Psoas muscle (tissue), 8 donors: Measurements from ENCODE around the gene SCUBE1. TPM values are rescaled to one million over a fixed set of nuclear protein-coding genes. Genes with fewer than 3 reads are reported as not detected.

Experiments
- ATAC-seq, 4 donors: fragments of 200-7000 bp; cut with Tn5 transposase; one replicate each; pipeline ENCODE4 v1.9.1; 2020; ENCODE audit warnings: moderate library complexity in 3 of 4, mild to moderate bottlenecking in 2 of 4
- DNase-seq, 2 donors: peaks; one replicate each; pipeline ENCODE4 v3.0.0-alpha.2; 2020
- H3K27ac ChIP-seq: fragments of 200-600 bp; one replicate; pipeline ENCODE4 v1.8.0; 2022
- H3K27me3 ChIP-seq, 3 donors: fragments of 200-600 bp in 1 of 3; one replicate each; pipeline versions ENCODE4 v1.6.1 to v1.8.0; 2013 to 2022; ENCODE audit warnings: low read length in 2 of 3, mild to moderate bottlenecking in 2 of 3, moderate library complexity in 1 of 3; ENCODE audit not compliant: insufficient read depth in 3 of 3
- H3K36me3 ChIP-seq, 2 donors: fragments of 200-600 bp in 1 of 2; one replicate each; pipeline versions ENCODE4 v1.6.1 to v1.8.0; 2013 to 2022; ENCODE audit warnings: low read depth in 1 of 2, mild to moderate bottlenecking in 1 of 2, moderate library complexity in 1 of 2; ENCODE audit not compliant: insufficient read depth in 1 of 2
- H3K4me1 ChIP-seq: fragments of 200-600 bp; one replicate; pipeline ENCODE4 v1.8.0; 2022
- H3K4me3 ChIP-seq: fragments of 200-600 bp; one replicate; pipeline ENCODE4 v1.8.0; 2022; ENCODE audit warnings: mild to moderate bottlenecking
- H3K9me3 ChIP-seq: fragments of 200-600 bp; one replicate; pipeline ENCODE4 v1.8.0; 2022
- WGBS, 3 donors: extraction: QIAGEN DNeasy Blood & Tissue Kit; methylation state at CpG; one replicate each; pipeline versions ENCODE4 v1.1.6 to v1.1.7; 2013; 5-methylcytosine and 5-hydroxymethylcytosine counted together
- intact Hi-C, 2 donors: fragments of 100-400 bp; cut with DNase I; formaldehyde crosslinking; loops; one replicate each; pipeline versions ENCODE4 v1.11.0 to v1.14.2; 2022
- polyA plus RNA-seq, 3 donors: library from polyadenylated mRNA; stranded (reverse); fragments of 200-250 nt; gene quantifications; one replicate each; pipeline ENCODE4 v1.2.3, GENCODE V29; 2013
- total RNA-seq, 4 donors: library from RNA; stranded (reverse); fragmentation: NEBNext Ultra II Directional in 2 of 4; extraction: Animal tissue kit (Norgen Biotek cat#: 25700) in 2 of 4; gene quantifications; one replicate each; pipeline versions ENCODE4 v1.2.1 to v1.2.4, GENCODE V29; 2021 to 2023
- TF ChIP-seq, protein P1 (sequence below): fragments of 200-600 bp; IDR thresholded peaks from one replicate; pipeline ENCODE4 v1.8.0; 2022; ENCODE audit warnings: antibody characterized with exemption
- donor health status: healthy with polysubstance abuse.
- donor health status: DM: no; HTN: no; CAD: no; lungs with moderate emphysema.
- donor health status: Bipolar disorder and iron deficiency.
- donor health status: healthy.
- donor health status: DM: yes; HTN: yes; CAD: no.
- donor health status: DM: no; HTN: no; CAD: no.
- donor health status: DM: no; HTN: no; CAD: no.
- donor health status: DM: yes; HTN: yes; CAD: no.

SCUBE1 gene
- total and polyA plus RNA-seq, 7 donors = 0.04 to 0.19 (median 0.08) TPM

DNA sequence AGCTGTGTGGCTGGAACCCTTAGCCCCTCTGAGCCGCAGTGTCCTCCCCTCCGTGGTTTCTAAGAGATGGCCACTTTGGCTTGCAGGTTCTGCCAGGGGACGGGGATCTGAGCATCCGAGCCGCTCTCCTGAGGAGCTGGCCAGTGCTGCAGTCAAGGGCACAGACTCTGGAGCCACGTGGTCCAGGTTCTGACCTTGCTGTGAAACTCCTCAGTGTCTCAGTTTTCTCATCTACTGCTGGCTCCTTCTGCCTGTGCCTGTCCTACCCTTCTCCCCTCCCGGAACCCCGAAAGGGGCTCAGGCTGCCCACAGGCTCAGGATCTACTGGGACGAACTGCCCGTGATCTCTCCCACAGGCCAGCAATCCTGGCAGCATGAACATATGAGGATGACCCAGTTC, 90.9 kb downstream of the SCUBE1 start:
- ATAC-seq = no peak
- Histone ChIP-seq H3K27me3 (peaks cover 0 to 22% (median 0%) of the 10 kb centered on the region in 3 donors), H3K27ac (no peak overlapping the region), H3K9me3 (no peaks in the 10 kb centered on the region), H3K4me3 (no peak overlapping the region), H3K36me3 (no peaks in the 10 kb centered on the region), H3K4me1 (no peaks in the 10 kb centered on the region)
- TF ChIP-seq, protein P1, sequence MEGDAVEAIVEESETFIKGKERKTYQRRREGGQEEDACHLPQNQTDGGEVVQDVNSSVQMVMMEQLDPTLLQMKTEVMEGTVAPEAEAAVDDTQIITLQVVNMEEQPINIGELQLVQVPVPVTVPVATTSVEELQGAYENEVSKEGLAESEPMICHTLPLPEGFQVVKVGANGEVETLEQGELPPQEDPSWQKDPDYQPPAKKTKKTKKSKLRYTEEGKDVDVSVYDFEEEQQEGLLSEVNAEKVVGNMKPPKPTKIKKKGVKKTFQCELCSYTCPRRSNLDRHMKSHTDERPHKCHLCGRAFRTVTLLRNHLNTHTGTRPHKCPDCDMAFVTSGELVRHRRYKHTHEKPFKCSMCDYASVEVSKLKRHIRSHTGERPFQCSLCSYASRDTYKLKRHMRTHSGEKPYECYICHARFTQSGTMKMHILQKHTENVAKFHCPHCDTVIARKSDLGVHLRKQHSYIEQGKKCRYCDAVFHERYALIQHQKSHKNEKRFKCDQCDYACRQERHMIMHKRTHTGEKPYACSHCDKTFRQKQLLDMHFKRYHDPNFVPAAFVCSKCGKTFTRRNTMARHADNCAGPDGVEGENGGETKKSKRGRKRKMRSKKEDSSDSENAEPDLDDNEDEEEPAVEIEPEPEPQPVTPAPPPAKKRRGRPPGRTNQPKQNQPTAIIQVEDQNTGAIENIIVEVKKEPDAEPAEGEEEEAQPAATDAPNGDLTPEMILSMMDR = no peak
- 77 to 88% (median 85%) methylated on average over 10 of the region's 10 CpGs for WGBS, 3 donors
- no peak for DNase-seq
- intact Hi-C loops = no loop called here

DNA sequence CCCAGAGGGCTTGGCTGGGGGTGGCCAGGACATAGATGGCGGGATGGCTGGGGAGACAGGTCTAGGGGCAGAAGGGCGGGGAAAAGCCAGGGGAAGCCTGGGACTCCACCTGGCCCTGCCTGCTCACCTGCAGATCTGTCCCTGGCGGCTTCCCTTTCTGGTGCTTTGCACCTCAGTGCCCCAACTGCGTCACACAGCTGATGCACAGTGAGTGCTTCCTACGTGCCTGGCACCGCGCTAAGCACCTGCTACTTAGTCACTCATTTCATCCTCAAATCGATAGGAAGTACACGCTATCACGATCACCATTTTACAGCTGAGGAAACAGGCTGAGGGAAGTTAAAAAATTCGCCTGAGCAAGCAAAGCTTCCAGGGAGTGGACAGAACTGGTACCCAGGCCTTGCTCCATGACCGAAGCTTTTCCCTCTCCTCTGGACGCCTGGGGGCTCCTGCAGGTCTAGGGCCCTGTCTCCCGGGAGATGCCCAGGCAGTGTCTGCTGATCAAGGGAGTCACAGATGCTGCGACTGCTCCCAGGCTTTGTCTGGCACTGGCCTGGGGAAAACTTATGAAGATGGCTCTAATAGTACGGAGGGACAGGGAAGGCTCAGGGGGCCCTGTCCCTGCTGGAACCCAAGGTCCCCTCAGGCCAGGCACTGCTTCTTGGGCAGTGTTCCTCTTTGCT, 93.2 kb downstream of the SCUBE1 start:
- no peaks in the 10 kb centered on the region for H3K4me1 ChIP-seq
- ATAC-seq (no peak), DNase-seq (no peak)
- H3K4me3 ChIP-seq = no peak overlapping the region
- TF ChIP-seq, protein P1 = no peak
- H3K27me3 ChIP-seq = peaks cover 0 to 20% (median 0%) of the 10 kb centered on the region in 3 donors
- WGBS, 3 donors = 88 to 90% (median 89%) methylated on average over 16 of the region's 16 CpGs
- no peak overlapping the region for H3K27ac ChIP-seq
- H3K36me3 ChIP-seq = no peaks in the 10 kb centered on the region
- intact Hi-C loops = no loop called here
- no peaks in the 10 kb centered on the region for H3K9me3 ChIP-seq

DNA sequence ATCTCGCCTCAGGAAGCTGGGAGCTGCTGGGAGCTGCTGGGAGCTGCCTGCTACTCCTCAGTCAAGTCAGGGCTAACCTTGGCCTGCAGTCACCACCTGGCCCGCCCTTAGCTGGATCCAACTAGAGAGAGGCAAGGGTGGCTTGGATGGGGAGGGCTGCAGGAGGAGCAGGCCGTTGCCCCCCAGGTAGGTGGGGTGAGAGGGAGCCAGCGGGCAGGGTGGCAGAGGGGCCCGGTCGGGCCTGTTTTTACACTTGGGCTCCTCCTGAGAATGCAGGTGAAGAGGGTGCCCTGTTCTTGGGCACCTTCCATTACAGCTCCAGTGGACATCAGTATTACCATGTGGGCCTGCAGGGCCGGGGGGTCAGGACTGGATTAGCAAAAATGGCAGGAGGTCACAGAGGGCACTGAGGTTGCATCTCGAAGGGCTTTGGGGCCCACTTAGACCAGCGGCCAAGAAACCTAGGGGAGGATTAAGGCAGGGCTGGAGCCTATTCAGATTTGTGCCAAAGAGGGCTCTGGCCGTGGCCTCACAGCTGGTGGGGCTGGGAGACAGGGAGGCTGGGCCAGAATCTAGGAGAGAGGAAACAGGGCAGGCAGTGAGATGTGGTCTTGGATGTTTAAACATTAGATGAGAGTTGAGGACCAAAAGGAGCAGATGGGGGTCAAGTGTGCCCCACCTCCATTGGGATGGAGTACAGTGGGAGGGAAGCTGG, 95.5 kb downstream of the SCUBE1 start:
- H3K36me3 ChIP-seq = no peaks in the 10 kb centered on the region
- ATAC-seq (no peak), DNase-seq (no peak)
- intact Hi-C loops = no loop called here
- WGBS, 3 donors = 79 to 91% (median 81%) methylated on average over 10 of the region's 10 CpGs
- peaks cover 0 to 11% (median 0%) of the 10 kb centered on the region in 3 donors for H3K27me3 ChIP-seq
- H3K4me3 ChIP-seq = no peak overlapping the region
- no peak overlapping the region for H3K27ac ChIP-seq
- H3K9me3 ChIP-seq = no peaks in the 10 kb centered on the region
- no peaks in the 10 kb centered on the region for H3K4me1 ChIP-seq
- TF ChIP-seq, protein P1 = no peak

DNA sequence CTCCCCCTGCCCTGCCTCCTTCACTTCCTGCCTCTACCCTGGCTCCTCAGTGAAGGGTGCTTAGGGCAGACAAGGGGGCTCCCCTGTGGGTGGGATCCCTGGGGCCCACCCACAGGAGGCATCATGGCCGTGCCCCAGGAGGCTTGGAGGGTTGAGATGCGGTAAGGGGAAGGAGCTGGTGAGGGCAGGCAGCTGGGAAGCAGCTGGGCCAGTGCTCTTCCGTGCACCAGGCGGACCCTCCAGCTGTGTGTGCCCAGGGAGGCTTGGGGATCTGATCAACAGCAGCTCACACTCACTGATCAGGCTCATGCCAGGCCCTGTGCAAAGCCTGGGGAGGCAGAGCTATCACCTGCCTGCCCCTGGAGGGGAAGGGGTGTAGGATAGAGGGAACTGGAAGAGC, 97.0 kb downstream of the SCUBE1 start:
- ATAC-seq = no peak
- Histone ChIP-seq H3K36me3 (no peaks in the 10 kb centered on the region), H3K27me3 (peaks cover 0 to 9% (median 0%) of the 10 kb centered on the region in 3 donors), H3K4me3 (no peak overlapping the region), H3K27ac (no peak overlapping the region), H3K4me1 (no peaks in the 10 kb centered on the region), H3K9me3 (no peaks in the 10 kb centered on the region)
- DNase-seq = no peak
- TF ChIP-seq, protein P1 = no peak
- intact Hi-C loops = no loop called here
- 77 to 87% (median 80%) methylated on average over 3 to 4 of the region's 4 CpGs for WGBS, 3 donors
